Stomach (tissue), 4 donors: ENCODE measurements around the gene BPIFB6.

Experiments used
- EP300 ChIP-seq: sonication (generic); formaldehyde crosslinking; IDR thresholded peaks from one replicate; pipeline ENCODE4 v1.6.1; 2017; ENCODE audit warnings: antibody characterized with exemption
- POLR2AphosphoS5 ChIP-seq, 3 donors: sonication (generic); formaldehyde crosslinking; IDR thresholded peaks; one replicate each; pipeline ENCODE4 v1.6.1; 2016; ENCODE audit warnings: antibody characterized with exemption in 3 of 3

DNA sequence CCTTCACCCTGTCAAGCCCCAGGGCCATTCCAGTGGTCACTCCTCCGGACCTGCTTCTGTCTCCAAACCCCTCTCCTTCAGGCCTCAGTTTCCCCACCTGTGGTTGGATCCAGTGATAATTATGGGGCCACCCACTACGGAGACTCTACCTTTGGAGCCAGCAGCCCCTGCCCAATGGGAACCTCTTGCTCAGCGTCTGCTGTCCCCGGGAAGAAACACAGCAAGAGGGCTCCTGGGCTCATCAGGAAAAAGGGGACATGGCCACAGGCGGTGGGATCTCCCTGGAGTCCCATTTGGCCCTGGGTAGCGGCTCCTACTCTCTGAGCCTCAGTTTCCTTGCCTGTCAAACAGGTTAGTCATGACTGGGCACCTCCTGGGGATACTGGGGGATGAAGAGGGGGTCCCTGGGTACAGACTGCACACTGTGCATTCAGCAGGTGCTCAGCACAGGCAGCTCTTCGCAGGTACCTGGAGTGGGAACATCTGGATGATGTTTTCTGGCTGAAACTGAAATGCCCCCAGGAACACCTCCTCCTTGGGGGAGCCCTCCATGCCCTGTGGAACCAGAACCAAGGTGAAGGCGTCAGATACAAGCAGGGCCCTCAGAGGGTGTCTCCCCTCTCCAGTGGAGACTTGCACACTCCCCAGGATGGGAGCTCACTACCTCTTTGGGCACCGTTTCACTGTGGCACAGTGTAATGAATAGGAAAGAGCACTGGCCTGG, 46.7 kb upstream of the BPIFB6 start:
- no peak for TF ChIP-seq POLR2AphosphoS5 (IDR thresholded peaks at IDR 0.05)
- no peak for TF ChIP-seq EP300
